A673 (cell line): ENCODE measurements around the gene SLC18B1. TPM values are rescaled to one million over a fixed set of nuclear protein-coding genes. Genes with fewer than 3 reads are reported as not detected.

Source experiments
- BruUV-seq: library from RNA; stranded (reverse); fragments of 400-500 nt; replicated peaks from 2 replicates; lab custom pipeline; 2021; lab: Mats Ljungman, UMichigan
- CTCF ChIA-PET: fragments of 300-600 bp; sonication (Branson Sonifier 250); formaldehyde crosslinking; loops from one replicate; lab custom pipeline; 2022; ENCODE audit warnings: antibody characterized with exemption; lab: Charles Lee
- POLR2A ChIA-PET: fragments of 300-600 bp; sonication (Branson Sonifier 250); formaldehyde crosslinking; loops from one replicate; lab custom pipeline; 2022; ENCODE audit warnings: antibody characterized with exemption; ENCODE audit not compliant: low non-redundant PET; lab: Charles Lee
- DNase-seq: peaks from one replicate; pipeline ENCODE4 v3.0.0-alpha.2; 2015; ENCODE audit warnings: low spot score
- H3K27ac ChIP-seq: fragments of 200-600 bp; sonication (generic); 2 replicates; pipeline ENCODE4 v1.5.1; 2016; ENCODE audit warnings: mixed run types, low read depth, mild to moderate bottlenecking, mixed read lengths, antibody characterized with exemption, low read length; ENCODE audit not compliant: poor library complexity, severe bottlenecking
- H3K27me3 ChIP-seq: fragments of 200-600 bp; sonication (generic); replicated peaks from 2 replicates; pipeline ENCODE4 v1.6.1; 2017; ENCODE audit warnings: mixed run types, low read depth, mild to moderate bottlenecking, mixed read lengths, antibody characterized with exemption, low read length; ENCODE audit not compliant: insufficient read depth, poor library complexity
- H3K36me3 ChIP-seq: fragments of 200-600 bp; sonication (generic); 2 replicates; pipeline ENCODE4 v1.6.1; 2016; ENCODE audit warnings: mixed run types, mild to moderate bottlenecking, mixed read lengths, antibody characterized with exemption, low read length; ENCODE audit not compliant: insufficient read depth, poor library complexity, severe bottlenecking
- H3K4me1 ChIP-seq: fragments of 200-600 bp; sonication (generic); 2 replicates; pipeline ENCODE4 v1.6.1; 2017; ENCODE audit warnings: mixed run types, mild to moderate bottlenecking, mixed read lengths, antibody characterized with exemption, low read length; ENCODE audit not compliant: insufficient read depth, poor library complexity, severe bottlenecking
- H3K4me3 ChIP-seq: fragments of 200-600 bp; sonication (generic); 2 replicates; pipeline ENCODE4 v1.5.1; 2016; ENCODE audit warnings: low read depth, mixed run types, mild to moderate bottlenecking, mixed read lengths, low read length; ENCODE audit not compliant: poor library complexity, severe bottlenecking
- H3K9me3 ChIP-seq: fragments of 200-600 bp; sonication (generic); 2 replicates; pipeline ENCODE4 v1.6.1; 2016; ENCODE audit warnings: mixed run types, low read depth, mild to moderate bottlenecking, mixed read lengths, antibody characterized with exemption, low read length; ENCODE audit not compliant: poor library complexity, severe bottlenecking
- EZH2 ChIP-seq: fragments of 200-600 bp; sonication (generic); IDR thresholded peaks from 2 replicates; pipeline ENCODE4 v1.6.1; 2017; ENCODE audit warnings: borderline replicate concordance, low read depth, mild to moderate bottlenecking, mixed read lengths, antibody characterized with exemption, low read length; ENCODE audit not compliant: poor library complexity, severe bottlenecking
- intact Hi-C: fragments of 100-400 bp; cut with micrococcal nuclease; formaldehyde crosslinking; loops from one replicate; pipeline ENCODE4 v1.10.0; 2022; ENCODE audit not compliant: unreplicated experiment
- total RNA-seq: library from RNA; stranded (reverse); gene quantifications from 2 replicates; pipeline ENCODE4 v1.2.3, GENCODE V29; 2021
- TF ChIP-seq, protein P1 (sequence below): fragments of 300-800, 200-600 bp; sonication (generic); conservative IDR thresholded peaks from 2 replicates; pipeline ENCODE4 v1.5.1; 2017; ENCODE audit warnings: low read depth, mild to moderate bottlenecking, antibody characterized with exemption, low read length, moderate library complexity, mixed read lengths

SLC18B1 gene
- total RNA-seq, 1 experiment from 2014 or later, result 25.2 TPM

DNA sequence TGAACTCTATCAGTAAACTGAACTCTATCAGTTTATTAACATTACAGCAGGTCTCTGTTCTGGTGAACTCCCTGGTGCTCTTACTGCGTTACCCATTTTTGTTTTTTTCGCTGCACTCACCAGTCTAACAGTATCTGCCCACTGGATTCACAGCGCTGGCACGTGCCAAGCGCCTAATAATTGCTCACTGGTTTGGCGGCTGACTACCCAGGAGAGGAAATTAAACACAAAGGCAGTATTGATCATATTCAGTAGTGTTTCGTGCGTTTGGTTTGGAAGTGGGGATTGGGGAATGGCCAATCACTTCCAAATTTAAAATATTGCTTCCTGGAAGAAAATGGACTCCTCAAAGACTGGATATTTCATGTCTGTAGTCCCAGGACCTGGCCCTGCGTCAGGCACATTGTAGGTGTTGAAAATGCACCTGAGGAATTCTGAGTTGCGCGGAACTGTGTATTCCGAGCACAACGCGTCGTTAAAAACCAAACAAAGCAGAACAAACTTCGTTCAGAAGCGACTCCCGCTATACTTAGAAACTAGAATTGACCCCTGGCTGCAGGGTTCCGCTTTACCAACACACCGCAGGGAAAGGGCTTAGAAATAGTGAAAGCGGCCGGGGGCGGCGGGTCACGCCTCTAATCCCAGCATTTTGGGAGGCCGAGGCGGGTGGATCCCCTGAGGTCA lies 14.9 kb upstream of the SLC18B1 start:
- TSS peak; percentile 82 for BruUV-seq
- peak overlapping the region; percentile 93 for H3K27ac ChIP-seq
- intact Hi-C loops, result loop anchor here (1.0 kb wide), 1 partner anchor 15 kb away; the partner anchor contains the start of gene SLC18B1

DNA sequence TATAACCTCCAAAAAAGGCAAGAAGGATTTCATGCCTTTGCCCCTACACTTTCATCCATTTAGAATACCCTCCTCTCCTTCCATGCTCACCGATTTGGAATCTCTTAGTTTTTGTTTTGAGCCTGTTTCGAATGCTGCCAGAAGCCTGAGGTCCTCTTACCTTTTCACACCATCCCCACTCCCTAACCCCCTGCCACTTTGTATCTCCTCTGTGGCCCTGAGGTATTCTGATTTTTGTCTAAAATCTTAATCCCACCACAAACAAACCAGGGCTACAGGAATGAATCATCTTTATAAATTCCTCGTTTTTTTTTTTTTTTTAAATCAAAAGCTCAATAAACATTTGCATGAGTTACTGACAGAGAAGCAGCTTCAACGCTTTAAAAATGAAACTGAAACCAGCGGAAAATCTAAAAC lies 14.3 kb upstream of the SLC18B1 start:
- no peaks in the 10 kb centered on the region for H3K27me3 ChIP-seq
- peak overlapping the region; percentile 81 for H3K4me3 ChIP-seq
- CTCF ChIA-PET, result interaction anchor here (0.6 to 1.0 kb wide), 3 partner anchors 7 to 18 kb away, joined by 3 to 5 read pairs (median 4); no protein-coding TSS in a partner anchor
- H3K4me1 ChIP-seq, result peaks cover 16% of the 10 kb centered on the region
- POLR2A ChIA-PET, result interaction anchor here (0.6 kb wide), 2 partner anchors 14 to 133 kb away, joined by 4 to 8 read pairs; partner anchors contain the start of gene SLC18B1
- intact Hi-C loops, result loop anchor here (1.0 kb wide), 1 partner anchor 14 kb away; the partner anchor contains the start of gene SLC18B1
- no peak for DNase-seq
- H3K36me3 ChIP-seq, result peaks cover 31% of the 10 kb centered on the region
- H3K9me3 ChIP-seq, result no peaks in the 10 kb centered on the region
- peak overlapping the region; percentile 93 for H3K27ac ChIP-seq
- TF ChIP-seq, protein P1, sequence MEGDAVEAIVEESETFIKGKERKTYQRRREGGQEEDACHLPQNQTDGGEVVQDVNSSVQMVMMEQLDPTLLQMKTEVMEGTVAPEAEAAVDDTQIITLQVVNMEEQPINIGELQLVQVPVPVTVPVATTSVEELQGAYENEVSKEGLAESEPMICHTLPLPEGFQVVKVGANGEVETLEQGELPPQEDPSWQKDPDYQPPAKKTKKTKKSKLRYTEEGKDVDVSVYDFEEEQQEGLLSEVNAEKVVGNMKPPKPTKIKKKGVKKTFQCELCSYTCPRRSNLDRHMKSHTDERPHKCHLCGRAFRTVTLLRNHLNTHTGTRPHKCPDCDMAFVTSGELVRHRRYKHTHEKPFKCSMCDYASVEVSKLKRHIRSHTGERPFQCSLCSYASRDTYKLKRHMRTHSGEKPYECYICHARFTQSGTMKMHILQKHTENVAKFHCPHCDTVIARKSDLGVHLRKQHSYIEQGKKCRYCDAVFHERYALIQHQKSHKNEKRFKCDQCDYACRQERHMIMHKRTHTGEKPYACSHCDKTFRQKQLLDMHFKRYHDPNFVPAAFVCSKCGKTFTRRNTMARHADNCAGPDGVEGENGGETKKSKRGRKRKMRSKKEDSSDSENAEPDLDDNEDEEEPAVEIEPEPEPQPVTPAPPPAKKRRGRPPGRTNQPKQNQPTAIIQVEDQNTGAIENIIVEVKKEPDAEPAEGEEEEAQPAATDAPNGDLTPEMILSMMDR, result no peak
- no TSS peak for BruUV-seq

More for the DNA sequence above, 14.9 kb upstream of the SLC18B1 start:
- ChIA-PET POLR2A (interaction anchor here (0.6 kb wide), 2 partner anchors 15 to 134 kb away, joined by 4 to 8 read pairs; partner anchors contain the start of gene SLC18B1), CTCF (interaction anchor here (0.6 to 1.0 kb wide), 2 partner anchors 14 to 17 kb away, joined by 4 to 5 read pairs; no protein-coding TSS in a partner anchor)
- DNase-seq, result peak; percentile 62
- TF ChIP-seq, protein P1, result no peak
- TF ChIP-seq EZH2, result no peak
- Histone ChIP-seq H3K9me3 (no peaks in the 10 kb centered on the region), H3K4me3 (peak overlapping the region; percentile 81), H3K4me1 (peaks cover 16% of the 10 kb centered on the region), H3K36me3 (peaks cover 36% of the 10 kb centered on the region), H3K27me3 (no peaks in the 10 kb centered on the region)

DNA sequence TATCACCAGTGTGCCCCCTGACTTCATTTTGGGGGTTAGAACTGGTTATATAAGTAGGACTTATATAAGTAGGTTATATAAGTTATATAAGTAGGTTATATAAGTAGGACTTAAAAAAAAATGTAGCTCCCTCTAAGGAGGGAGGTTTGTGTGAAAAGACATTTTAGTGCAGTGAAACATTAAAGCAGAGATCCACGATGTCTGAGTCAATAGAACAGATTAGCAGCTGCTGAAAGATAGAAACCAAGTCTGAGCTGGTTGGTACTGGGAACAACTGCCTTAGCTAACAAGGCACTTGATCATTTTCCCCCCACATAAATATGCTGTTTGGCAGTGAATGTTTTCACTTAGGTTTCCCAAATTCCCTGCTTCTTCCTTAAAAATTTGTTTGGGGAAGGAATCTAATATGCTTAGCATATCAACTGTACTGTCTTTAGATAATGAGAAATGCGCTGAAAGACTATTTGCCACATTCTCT lies 13.9 kb upstream of the SLC18B1 start:
- peak overlapping the region; percentile 93 for H3K27ac ChIP-seq
- CTCF ChIA-PET, result interaction anchor here (0.6 to 1.0 kb wide), 2 partner anchors 8 to 13 kb away, joined by 3 to 5 read pairs; no protein-coding TSS in a partner anchor
- POLR2A ChIA-PET, result no interaction called here
- TF ChIP-seq, protein P1, result no peak
- no peak for TF ChIP-seq EZH2
- intact Hi-C loops, result no loop called here
- H3K9me3 ChIP-seq, result no peaks in the 10 kb centered on the region
- no peak for DNase-seq
- BruUV-seq, result no TSS peak
- H3K36me3 ChIP-seq, result peaks cover 26% of the 10 kb centered on the region
- peaks cover 16% of the 10 kb centered on the region for H3K4me1 ChIP-seq
- no peaks in the 10 kb centered on the region for H3K27me3 ChIP-seq
- H3K4me3 ChIP-seq, result peak overlapping the region; percentile 81
